Panc1 (cell line): ENCODE results near the gene CSDE1.

Source experiments
- POLR2AphosphoS5 ChIP-seq: IDR thresholded peaks from 2 replicates; pipeline ENCODE4 v1.6.1; 2012; ENCODE audit warnings: mild to moderate bottlenecking, low read depth, low read length, moderate library complexity
- TCF7L2 ChIP-seq: IDR thresholded peaks from 2 replicates; pipeline ENCODE4 v1.6.1; 2011; ENCODE audit warnings: mild to moderate bottlenecking, low read depth, low read length, inconsistent platforms
- TF ChIP-seq, protein P1 (sequence below): fragments of 450-650 bp; IDR thresholded peaks from 2 replicates; pipeline ENCODE4 v1.5.1; 2017; ENCODE audit warnings: mild to moderate bottlenecking

DNA sequence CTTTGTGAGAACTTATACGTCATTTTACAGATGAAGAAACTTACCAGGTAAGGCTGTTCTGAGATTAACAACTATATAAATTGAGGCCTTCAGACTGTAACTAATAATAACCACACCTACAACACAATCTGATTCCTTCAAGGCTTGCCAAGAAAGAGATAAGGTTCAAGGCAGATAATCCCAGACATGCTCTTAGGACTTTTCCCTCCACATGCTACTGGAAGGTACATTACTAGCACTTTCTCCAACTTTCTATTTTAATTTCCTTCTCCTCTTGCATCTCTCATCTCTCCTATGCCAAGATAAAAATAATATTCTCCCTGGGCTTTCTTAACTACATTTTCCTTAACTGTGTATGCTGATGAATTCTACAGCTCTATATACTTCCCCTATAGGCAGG is 22.3 kb downstream of the CSDE1 start:
- no peak for TF ChIP-seq TCF7L2
- TF ChIP-seq, protein P1, sequence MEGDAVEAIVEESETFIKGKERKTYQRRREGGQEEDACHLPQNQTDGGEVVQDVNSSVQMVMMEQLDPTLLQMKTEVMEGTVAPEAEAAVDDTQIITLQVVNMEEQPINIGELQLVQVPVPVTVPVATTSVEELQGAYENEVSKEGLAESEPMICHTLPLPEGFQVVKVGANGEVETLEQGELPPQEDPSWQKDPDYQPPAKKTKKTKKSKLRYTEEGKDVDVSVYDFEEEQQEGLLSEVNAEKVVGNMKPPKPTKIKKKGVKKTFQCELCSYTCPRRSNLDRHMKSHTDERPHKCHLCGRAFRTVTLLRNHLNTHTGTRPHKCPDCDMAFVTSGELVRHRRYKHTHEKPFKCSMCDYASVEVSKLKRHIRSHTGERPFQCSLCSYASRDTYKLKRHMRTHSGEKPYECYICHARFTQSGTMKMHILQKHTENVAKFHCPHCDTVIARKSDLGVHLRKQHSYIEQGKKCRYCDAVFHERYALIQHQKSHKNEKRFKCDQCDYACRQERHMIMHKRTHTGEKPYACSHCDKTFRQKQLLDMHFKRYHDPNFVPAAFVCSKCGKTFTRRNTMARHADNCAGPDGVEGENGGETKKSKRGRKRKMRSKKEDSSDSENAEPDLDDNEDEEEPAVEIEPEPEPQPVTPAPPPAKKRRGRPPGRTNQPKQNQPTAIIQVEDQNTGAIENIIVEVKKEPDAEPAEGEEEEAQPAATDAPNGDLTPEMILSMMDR = no peak
- no peak for TF ChIP-seq POLR2AphosphoS5
